NOMO-1 treated with dmso at 0.1 percent for 144 hours (cell line): ENCODE results near the gene ARHGEF10L.
"Not testable (repeated sequence)": the region's sequence is repeated elsewhere in the genome, so short reads cannot be mapped to it uniquely, and the experiment has no call there.

Experiments
- DNase-seq: peaks from one replicate; lab custom pipeline; 2025; ENCODE audit not compliant: unreplicated experiment; lab: John Stamatoyannopoulos, UW

ARHGEF10L gene

DNA sequence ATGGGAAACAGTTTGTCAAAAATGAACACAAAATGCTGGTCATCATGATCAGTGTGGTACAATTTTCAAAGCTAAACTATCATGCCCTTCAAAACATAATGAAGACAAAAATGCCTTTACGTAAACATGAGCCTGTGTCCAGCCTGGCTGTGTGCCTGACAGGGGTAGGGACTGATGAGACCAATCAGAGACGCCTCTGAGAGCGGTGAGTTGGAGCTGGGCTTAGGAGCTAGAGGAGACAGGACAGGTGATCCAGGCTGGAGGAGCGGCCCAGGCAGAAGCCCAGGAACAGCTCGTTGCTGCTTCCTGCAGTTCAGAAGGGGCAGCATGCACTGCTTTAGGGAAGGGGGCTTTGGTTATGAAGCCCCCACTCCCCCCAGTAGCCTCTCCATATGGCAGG, 70.0 kb downstream of the ARHGEF10L start:
- DNase-seq, result no peak

GRCh38 chr1:17610085-17610484, 70.6 kb downstream of the ARHGEF10L start:
- DNase-seq, result no peak

GRCh38 chr1:17610713-17611112, 71.2 kb downstream of the ARHGEF10L start:
- DNase-seq, result no peak

DNA sequence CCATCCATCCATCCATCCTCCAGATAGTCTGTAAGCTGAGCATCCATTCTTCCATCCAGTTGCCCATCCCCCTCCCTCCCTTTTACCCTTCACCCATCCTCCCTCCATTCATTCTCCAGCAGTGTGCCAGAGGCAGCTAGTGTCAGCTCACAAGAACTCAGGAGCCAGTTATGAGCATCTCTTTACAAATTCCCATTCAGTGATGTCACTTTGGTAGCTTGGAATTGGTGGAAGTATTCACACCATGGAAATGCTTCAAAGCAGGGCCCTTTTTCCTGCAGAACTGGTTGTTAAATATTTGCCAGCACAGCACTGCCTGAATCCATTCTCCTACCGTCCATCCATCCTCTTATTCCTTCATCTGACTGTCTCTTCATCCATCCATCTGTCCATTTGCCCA, 72.5 kb downstream of the ARHGEF10L start:
- no peak for DNase-seq

DNA sequence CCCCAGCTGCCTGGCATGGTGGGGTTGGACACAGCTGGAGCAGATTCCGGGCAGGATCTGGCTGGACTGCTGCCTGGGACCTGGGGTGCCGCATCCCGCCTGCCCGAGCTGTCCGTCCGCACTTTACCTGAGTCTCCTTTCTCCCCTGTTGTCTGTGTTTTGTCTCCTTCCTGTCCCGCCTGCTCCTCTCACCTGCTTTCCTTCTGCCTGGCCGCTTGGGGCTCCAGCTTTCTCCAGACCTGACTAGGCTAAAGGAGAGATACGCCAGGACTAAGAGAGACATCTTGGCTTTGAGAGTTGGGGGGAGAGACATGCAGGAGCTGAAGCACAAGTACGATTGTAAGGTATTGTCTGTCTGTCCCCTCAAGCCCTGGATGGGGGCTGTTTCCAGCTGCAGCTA, 73.3 kb downstream of the ARHGEF10L start:
- DNase-seq, result no peak

DNA sequence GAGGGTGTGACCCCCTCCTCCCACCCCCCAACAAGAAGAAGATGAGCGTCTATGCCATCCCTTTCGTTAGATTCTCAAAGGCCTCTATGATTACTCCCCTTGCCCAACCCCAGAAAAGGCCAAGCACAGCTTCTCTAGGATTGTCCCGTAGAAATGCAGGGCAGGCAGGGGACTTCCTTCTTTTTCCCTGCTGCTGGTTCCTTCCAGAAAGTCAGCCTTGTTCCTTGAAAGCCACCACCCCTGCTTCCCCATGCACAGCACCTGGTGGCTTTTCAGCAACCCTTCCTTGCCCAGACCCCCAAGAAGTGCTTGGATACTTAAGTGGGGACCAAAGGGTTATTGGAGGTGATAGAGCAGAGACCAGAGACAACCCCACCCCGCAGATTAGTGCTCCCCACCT, 75.1 kb downstream of the ARHGEF10L start:
- no peak for DNase-seq

DNA sequence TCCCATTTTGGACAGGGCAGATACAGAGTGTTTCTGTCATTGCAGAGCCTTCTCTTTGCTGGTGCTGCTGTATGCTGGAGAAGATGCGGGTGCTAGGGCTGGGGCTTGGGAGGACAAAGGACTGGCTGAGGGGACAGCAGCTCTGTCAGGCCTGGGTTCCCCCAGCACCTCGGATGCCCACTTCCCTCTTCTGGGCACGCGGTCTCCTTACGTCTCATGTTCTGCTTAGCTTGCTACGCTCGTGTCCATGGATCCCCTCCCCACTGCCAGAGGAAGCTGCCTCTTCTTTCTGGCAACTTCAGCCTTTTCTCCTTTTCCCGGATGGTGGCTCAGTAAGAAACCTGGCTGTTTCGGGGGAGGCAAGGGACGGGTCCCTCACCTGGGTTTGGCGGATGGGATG, 75.7 kb downstream of the ARHGEF10L start:
- no peak for DNase-seq

DNA sequence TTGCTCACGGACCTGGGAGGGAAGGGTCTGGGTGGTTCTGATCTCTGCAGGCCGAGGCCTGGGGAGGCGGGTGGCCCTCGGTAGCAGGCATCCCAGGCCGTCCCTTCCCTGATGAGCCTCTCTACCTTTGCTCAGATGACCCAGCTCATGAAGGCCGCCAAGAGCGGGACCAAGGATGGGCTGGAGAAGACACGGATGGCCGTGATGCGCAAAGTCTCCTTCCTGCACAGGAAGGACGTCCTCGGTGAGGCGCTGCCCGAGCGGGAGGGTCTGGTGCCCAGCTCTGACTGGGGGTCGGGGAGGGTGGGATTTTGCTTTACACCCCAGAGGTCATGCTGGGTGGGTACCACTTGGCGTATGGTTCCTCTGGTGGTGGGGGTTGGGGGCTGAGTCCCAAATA, 76.5 kb downstream of the ARHGEF10L start:
- no peak for DNase-seq

- no peak for DNase-seq
Observed at GRCh38 chr1:17616731-17617279, 77.3 kb downstream of the ARHGEF10L start.

DNA sequence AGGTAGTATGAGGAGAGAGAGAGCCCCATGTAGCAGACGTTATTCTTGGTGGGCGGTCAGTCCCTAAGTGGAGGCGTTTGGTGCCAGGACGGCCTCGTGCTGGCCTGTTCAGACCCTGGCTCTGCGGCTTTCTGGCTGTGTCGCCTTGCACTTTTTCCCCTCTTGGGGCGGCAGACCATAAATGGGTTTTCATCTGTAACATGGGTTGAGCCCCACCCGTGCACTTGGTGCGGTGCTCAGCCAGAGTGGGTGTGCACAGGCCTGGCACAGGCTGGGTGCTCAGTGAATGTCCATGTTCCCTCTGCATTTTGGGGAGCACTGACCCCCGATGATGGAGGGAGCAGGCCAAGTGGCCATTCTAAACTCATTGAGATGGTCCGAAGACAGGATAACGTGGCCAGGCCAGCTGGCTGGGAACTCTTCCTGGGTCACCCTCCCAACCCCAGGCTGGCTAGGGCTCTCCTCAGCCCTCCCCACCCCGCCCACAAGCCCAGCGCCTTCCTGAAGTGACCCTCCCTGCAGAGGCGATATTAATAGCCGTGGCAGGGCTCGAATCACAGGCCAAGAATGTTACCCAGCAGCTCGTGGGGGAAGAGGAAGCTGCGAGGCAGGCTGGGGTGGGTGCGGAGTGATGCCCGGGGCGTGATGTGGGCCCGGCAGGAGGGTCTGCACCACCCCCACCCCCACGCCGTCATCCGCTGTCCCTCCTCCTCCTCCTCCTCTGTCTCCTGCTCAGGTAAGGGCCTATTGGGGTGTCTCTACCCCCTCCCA, 78.5 kb downstream of the ARHGEF10L start:
- no peak for DNase-seq

- DNase-seq, result no peak
Observed at GRCh38 chr1:17618558-17619247, 79.2 kb downstream of the ARHGEF10L start.

DNA sequence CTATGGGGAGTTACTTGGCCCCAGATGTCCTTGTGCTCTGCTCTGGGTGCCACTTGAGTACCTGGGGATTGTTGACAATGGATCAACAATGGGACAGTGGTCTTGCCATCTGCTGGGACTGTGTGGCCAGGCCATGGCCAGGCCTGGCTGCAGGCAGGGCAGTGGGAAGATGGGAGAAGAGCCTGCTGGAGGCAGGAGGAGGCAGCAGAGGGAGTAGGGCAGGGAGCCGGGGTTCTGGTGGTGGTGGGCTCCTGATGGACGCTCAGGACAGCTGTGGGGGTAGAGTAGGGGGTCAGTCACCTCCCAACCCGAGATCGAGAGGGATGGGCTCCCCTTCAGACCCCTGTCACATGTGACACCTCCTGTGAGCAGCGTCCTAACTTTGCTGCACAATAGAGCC, 81.0 kb downstream of the ARHGEF10L start:
- DNase-seq, result no peak

DNA sequence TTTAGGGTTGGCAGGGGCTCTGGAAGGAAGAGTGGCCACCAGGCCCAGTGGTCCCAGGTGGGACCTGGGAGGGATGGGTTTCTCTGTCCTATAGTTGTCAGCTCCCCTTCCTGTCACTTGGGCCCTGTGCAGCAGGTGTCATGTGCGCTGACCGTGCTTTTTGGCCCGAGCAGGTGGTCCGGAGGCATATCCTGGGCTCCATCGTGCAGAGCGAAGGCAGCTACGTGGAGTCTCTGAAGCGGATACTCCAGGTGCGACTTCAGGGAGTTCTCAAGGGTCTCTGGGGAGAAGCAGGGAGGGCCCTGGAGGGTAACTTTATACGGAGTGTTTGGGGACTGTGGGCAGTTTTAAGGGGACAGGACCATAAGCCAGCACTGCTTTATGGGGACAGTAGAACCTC, 82.2 kb downstream of the ARHGEF10L start:
- no peak for DNase-seq

GRCh38 chr1:17622823-17623222, 83.3 kb downstream of the ARHGEF10L start:
- no peak for DNase-seq

GRCh38 chr1:17624611-17625233, 85.2 kb downstream of the ARHGEF10L start:
- DNase-seq, result no peak

GRCh38 chr1:17627239-17628052, 87.9 kb downstream of the ARHGEF10L start:
- DNase-seq, result no peak

DNA sequence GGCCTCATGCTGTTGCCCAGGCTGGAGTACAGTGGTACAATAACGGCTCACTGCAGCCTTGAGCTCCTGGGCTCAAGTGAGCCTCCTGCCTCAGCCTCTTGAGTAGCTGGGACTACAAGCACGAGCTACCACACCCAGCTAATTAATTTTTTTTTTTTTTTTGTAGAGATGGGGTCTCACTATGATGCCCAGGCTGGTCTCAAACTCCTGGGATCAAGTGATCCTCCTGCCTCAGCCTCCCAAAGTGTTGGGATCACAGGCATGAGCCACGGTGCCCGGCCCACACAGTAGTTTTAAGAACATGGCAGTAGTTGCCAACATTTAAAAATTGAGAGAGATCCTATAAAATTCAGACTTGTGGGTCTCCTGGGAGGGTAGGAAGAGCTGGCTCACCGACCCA, 89.5 kb downstream of the ARHGEF10L start:
- not testable (repeated sequence) for DNase-seq

DNA sequence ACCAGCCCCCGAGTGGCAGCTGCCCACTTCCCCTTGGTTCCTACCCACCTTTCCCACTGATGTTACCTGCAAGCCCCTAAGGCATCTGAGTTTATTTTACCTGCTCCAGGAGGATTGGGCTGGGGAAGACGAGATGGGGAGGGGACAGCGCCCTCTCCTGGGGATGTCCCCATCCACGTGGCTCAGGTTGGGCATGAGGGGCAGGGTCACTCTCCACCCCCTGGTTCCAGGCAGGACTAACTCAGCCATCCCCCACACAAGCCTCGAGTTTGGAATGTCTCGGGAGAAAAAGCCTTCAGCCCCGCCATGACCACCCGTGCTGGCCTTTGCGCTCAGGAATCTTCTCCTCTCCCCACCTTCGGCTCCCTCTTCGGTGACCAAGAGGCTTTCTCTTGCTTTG, 90.0 kb downstream of the ARHGEF10L start:
- DNase-seq, result no peak

- peak; percentile 91 for DNase-seq
Observed at GRCh38 chr1:17630048-17630830, 90.7 kb downstream of the ARHGEF10L start.

GRCh38 chr1:17630986-17631385, 91.5 kb downstream of the ARHGEF10L start:
- no peak for DNase-seq
